Motor neuron (in vitro differentiated cells): ENCODE results near the gene SLC35F4. TPM values are rescaled to one million over a fixed set of nuclear protein-coding genes. Genes with fewer than 3 reads are reported as not detected.
"Not testable (repeated sequence)": the region's sequence is repeated elsewhere in the genome, so short reads cannot be mapped to it uniquely, and the experiment has no call there.

Experiments used
- ATAC-seq, 8 experiments: fragments of 200-7000 bp; cut with Tn5 transposase; replicated peaks in 6 of 8; 2 replicates each; pipeline ENCODE4 v1.8.0; 2021; ENCODE audit warnings: mild to moderate bottlenecking in 8 of 8, moderate library complexity in 8 of 8
- H3K27ac ChIP-seq, 2 donors: fragments of 250-450 bp; sonication (Bioruptor Pico); 2 replicates each; pipeline ENCODE4 v1.9.0; 2021; ENCODE audit warnings: antibody characterized with exemption in 2 of 2, mild to moderate bottlenecking in 2 of 2, moderate library complexity in 1 of 2
- H3K4me1 ChIP-seq, 2 donors: fragments of 250-450 bp; sonication (Bioruptor Pico); replicated peaks in 1 of 2; 2 replicates each; pipeline ENCODE4 v1.6.1; 2021; ENCODE audit warnings: antibody characterized with exemption in 2 of 2, mild to moderate bottlenecking in 2 of 2, moderate library complexity in 1 of 2
- H3K4me3 ChIP-seq, 5 donors: fragments of 250-450 bp; sonication (Bioruptor Pico); 2 replicates each; pipeline ENCODE4 v1.9.0; 2021; ENCODE audit warnings: antibody characterized with exemption in 5 of 5, mild to moderate bottlenecking in 5 of 5, moderate library complexity in 4 of 5
- WGBS, 10 experiments: fragments of 450-650 bp; shearing (Covaris generic); methylation state at CpG; one replicate each; pipeline ENCODE4 v1.0.0; 2022; 5-methylcytosine and 5-hydroxymethylcytosine counted together
- in situ Hi-C, 9 experiments: fragments of 400-800 bp; cut with MboI; loops; one replicate each; pipeline ENCODE4 v1.15.0; 2021; ENCODE audit warnings: low sequenced_read_pairs in 9 of 9, low pct_unique_long_range_greater_than_20kb in 2 of 9; ENCODE audit not compliant: unreplicated experiment in 9 of 9
- total RNA-seq, 8 experiments: library from RNA; unstranded; fragments of 300-600 nt; gene quantifications; 2 replicates each; pipeline versions ENCODE4 v1.2.3 to v1.2.4, GENCODE V29; 2022

SLC35F4 gene
- total RNA-seq, 8 experiments from 2014 or later: 2.0 to 6.9 (median 4.7) TPM; not detected in 3

DNA sequence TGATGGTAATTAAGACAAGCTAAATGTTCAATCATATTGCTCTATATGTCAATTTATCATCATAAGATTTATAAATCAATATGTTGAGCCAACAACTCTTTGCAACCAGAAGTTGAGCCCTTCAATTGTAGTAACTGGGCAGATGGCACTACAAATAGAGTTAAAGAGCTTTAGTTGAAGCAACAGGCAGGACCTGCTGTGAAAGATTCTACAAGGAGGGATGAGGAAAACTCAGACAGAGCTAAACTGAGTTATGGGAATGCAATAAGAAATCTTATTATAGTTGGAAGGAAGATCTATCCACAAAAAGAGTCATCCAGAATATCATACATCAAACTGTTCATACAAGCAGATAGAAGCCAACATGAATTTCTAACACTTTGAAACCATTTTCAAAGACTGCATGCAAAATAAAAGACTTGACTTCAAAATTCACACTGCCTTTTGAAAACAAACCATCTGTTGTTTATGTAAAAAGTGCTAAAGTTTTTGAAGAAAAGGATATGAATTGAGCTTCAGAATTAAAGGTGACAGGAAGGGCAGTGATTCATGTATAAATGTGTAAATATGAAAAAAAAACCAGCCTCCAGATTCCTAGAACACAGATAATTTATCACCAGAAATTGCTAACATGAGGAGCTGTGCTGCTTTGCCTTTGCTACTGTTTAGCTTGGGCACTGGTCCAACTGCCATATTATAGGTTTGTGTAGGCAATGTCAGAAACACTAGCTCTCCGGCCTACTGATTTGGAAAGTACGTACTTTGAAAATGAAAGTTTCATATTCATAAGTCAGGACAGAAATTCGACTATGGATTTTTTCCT is 133.2 kb downstream of the SLC35F4 start:
- in situ Hi-C loops: no loop called here
- 0 to 100% (median 51%) methylated on average over 1 to 3 of the region's 3 CpGs; no CpG with 5 or more reads in 1 of the 10 experiments for WGBS, 10 experiments
- H3K4me1 ChIP-seq: peaks cover 0 to 2% of the 10 kb centered on the region in 2 donors
- ATAC-seq: peak in 2 of 8 experiments; percentile 35 to 61
- H3K27ac ChIP-seq: no peak overlapping the region
- no peak overlapping the region for H3K4me3 ChIP-seq

DNA sequence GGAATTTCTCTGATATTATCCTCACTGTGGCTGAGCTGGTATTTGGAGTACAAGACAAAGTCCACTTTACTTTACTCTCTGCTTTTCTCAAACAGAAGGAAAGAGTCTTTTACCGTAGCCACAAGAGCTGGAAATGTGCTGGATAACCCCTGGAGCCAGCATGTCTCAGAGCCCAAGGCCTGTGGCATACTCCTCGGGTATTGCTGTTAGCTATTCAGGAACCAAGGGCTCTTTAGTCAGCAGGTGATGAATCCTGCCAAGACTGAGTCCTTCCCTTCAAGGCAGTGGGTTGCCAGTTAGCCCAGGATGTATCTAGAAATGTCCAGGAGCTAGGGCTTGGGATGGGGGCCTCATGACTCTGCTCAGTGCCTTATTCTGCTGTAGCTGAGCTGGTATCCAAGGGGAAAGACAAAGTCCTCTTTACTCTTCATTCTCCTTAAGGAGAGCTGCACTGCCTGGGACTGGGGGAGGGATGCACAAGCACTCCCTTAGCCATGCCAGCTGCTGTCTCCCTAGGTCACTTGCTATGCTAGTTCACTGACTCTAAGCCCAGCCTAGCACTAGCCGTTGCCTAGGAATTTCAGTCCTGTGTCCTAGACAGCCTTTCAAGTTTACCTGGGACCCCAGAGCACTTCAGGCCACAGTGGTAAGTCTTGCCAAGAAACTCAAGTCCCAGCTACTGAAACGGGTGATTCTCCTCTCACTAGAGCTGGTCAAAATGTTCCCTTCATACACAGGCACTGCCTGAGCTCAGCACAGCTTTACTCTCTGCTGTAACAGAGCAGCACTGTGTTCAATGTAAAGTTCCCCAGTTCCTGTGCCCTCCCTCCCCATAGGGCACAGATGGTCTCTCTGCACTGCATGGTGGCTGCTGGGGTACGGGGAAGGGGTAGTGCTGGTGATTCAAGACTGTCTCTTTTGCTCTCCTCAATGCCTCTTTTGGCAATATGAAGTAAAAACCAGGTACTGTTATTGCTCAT is 136.4 kb downstream of the SLC35F4 start:
- no peak overlapping the region for H3K4me3 ChIP-seq
- H3K4me1 ChIP-seq: peaks cover 0 to 2% of the 10 kb centered on the region in 2 donors
- in situ Hi-C loops: no loop called here
- no peak overlapping the region for H3K27ac ChIP-seq
- WGBS, 10 experiments: 0 to 75% (median 60%) methylated on average over 1 to 4 of the region's 5 CpGs; no CpG with 5 or more reads in 1 of the 10 experiments
- peak in 2 of 8 experiments; percentile 18 to 71 for ATAC-seq

DNA sequence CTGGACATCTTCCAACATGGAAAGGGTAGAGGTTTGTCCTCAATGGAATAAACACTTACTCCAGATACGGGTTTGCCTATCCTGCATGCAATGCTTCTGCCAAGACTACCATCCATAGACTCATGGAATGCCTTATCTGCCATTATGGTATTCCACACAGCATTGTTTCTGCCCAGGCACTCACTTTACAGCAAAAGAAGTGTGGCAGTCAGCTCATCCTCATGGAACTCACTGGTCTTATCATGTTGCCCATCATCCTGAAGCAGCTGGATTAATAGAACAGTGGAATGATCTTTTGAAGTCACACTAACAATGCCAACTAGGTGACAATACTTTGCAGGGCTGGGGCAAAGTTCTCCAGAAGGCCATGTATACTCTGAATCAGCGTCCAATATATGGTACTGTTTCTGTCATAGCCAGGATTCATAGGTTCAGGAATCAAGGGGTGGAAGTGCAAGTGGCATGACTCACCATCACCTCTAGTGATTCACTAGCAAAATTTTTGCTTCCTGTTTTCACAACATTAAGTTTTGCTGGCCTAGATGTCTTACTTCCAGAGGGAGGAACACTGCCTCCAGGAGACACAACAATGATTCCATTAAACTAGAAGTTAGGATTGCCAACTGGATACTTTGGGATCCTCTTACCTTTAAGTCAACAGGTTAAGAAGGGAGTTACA is 140.4 kb downstream of the SLC35F4 start:
- 15 to 71% (median 58%) methylated on average over 1 to 2 of the region's 2 CpGs; no CpG with 5 or more reads in 6 of the 10 experiments for WGBS, 10 experiments
- in situ Hi-C loops: no loop called here
- Histone ChIP-seq H3K27ac (no peak overlapping the region), H3K4me3 (no peak overlapping the region), H3K4me1 (no peaks in the 10 kb centered on the region)
- no peak for ATAC-seq

DNA sequence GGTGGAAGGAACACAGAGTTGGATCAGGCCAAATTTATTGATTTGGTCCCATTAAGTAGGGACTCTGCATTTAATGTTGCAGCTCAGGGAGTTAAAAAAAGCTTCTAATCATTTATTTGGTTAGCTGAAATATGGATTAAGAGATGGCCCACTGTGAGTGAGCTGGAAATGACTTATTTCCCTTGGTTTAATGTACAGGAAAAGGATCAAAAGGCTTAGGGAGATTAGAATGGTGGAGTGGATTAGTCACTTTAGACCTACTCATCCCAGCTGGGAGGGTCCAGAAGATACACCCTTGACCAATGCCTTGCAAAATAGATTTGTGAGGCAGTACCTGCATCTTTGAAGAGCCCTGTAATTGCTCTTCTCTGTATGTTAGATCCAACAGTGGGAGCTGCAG is 143.8 kb downstream of the SLC35F4 start:
- H3K4me1 ChIP-seq, in situ Hi-C loops, H3K4me3 ChIP-seq, H3K27ac ChIP-seq, ATAC-seq: not testable (repeated sequence)

DNA sequence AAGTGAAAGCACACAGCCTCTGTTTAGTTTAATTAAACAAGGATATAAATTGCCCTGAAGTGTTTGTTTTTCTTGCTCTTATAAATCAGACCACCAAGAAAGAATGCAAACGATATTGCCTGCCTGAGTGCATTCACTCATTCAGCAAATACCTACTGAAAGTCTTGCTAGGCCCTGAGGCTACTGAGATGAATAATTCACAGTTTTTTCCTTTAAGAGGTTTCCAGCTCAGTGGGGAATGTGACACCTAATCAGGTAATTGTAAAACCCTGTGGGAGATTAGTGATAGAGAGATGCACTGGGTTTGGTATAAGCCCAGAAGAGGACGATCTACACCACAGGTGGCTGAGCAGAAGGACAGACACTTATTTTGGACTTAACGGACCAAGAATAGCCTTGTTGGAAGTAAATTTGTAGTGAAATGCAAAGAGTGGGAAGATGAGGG is 151.4 kb downstream of the SLC35F4 start:
- Histone ChIP-seq H3K27ac (no peak overlapping the region), H3K4me1 (no peaks in the 10 kb centered on the region), H3K4me3 (no peak overlapping the region)
- 0 to 100% (median 26%) methylated on average over 1 to 3 of the region's 3 CpGs; no CpG with 5 or more reads in 2 of the 10 experiments for WGBS, 10 experiments
- ATAC-seq: peak in 2 of 8 experiments; percentile 27 to 86
- in situ Hi-C loops: no loop called here

DNA sequence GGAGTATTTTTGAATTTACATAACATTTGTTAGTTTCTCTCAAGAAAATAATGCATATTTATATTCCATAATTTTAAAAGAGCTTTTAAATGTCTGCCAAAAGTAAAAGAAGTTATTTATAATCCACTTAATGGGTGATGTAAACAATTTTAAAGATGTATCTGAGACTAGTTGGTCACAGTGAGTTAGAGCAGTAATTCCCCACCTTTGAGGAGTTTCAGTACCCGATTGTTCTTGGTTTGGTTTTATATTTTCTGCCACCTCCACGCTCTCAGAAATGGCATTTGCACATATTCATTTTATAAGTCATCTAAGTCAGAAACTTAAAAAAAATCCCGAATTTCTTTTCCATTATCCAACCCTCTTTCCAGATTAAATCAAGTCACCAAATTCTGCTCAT is 153.2 kb downstream of the SLC35F4 start:
- in situ Hi-C loops: no loop called here
- Histone ChIP-seq H3K4me1 (no peaks in the 10 kb centered on the region), H3K4me3 (no peak overlapping the region), H3K27ac (no peak overlapping the region)
- WGBS, 10 experiments: 0 to 88% (median 58%) methylated on average over 1 to 3 of the region's 3 CpGs
- ATAC-seq: no peak

DNA sequence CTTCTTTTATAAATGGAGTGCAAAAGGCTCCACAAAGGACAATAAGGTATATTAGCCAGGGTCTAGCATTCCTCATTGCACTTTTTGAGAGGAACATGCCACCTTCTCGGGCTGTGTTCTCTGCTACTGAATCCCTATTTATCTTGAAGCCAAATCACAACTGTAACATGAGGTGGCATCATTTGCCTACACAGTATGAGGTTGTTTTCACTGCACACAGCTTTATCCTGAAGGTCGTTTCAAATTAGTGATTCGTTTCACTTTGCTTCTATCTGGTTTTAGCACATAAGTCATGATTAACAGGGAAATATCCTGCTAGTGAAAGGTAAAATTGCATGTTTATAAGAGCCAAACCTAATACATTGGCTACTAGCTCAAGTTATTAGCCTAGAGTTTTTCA is 153.8 kb downstream of the SLC35F4 start:
- in situ Hi-C loops: no loop called here
- Histone ChIP-seq H3K4me3 (no peak overlapping the region), H3K27ac (no peak overlapping the region), H3K4me1 (no peaks in the 10 kb centered on the region)
- ATAC-seq: peak in 2 of 8 experiments; percentile 20 to 45
- WGBS, 10 experiments: 0 to 70% (median 52%) methylated on average over 1 to 3 of the region's 3 CpGs; no CpG with 5 or more reads in 1 of the 10 experiments

DNA sequence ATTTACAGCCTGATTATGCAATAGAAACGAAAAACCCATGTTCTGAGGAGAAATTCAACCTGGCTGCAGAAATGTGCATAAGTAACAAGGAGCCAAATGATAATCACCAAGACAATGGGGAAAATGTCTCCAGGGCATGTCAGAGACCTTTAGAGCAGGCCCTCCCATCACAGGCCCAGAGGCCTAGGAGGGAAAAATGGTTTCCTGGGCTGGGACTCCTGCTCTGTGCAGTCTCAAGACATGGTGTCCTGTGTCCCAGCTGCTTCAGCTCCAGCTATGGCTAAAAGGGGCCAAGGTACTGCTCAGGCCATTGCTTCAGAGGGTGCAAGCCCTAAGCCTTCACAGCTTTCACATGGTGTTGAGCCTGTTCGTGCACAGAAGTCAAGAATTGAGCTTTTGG is 156.0 kb downstream of the SLC35F4 start:
- in situ Hi-C loops: no loop called here

DNA sequence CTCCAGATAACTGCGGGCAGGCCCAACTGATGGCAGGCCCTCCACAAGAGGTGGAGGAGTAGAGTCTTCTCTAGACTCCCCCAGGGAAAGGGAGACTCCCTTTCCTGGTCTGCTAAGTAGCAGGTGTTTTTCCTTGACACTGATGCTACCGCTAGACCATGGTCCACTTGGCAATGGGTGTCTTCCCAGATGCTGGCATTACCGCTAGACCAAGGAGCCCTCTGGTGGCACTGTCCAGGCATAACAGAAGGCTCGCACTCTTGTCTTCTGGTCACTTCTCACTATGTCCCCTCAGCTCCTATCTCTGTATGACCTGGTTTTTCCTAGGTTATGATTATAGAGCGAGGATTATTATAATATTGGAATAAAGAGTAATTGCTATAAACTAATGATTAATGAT is 156.8 kb downstream of the SLC35F4 start:
- ATAC-seq, H3K27ac ChIP-seq, H3K4me1 ChIP-seq, H3K4me3 ChIP-seq, in situ Hi-C loops: not testable (repeated sequence)
- 71 to 100% (median 88%) methylated on average over 1 to 3 of the region's 5 CpGs; no CpG with 5 or more reads in 7 of the 10 experiments for WGBS, 10 experiments

More for the DNA sequence above, 156.0 kb downstream of the SLC35F4 start:
- no peak for ATAC-seq
- H3K4me1 ChIP-seq: no peaks in the 10 kb centered on the region
- 0 to 100% (median 77%) methylated on average over 1 to 2 of the region's 2 CpGs; no CpG with 5 or more reads in 4 of the 10 experiments for WGBS, 10 experiments
- H3K4me3 ChIP-seq: no peak overlapping the region
- no peak overlapping the region for H3K27ac ChIP-seq

DNA sequence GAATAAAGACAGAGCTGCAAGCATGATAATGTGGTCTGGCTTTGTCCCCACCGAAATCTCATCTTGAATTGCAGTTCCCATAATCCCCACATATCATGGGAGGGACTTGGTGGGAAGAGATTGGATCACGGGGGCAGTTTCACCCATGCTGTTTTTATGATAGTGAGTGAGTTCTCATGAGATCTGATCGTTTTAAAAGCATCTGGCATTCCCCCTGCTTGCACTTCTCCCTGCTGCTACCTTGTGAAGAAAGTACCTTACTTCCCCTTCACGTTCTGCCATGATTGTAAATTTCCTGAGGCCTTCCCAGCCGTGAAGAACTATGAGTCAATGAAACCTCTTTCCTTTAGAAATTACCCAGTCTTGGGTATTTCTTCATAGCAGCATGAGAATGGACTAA is 158.7 kb downstream of the SLC35F4 start:
- H3K4me3 ChIP-seq: no peak overlapping the region
- no peak overlapping the region for H3K27ac ChIP-seq
- 8 to 86% (median 45%) methylated on average over 1 to 5 of the region's 5 CpGs; no CpG with 5 or more reads in 2 of the 10 experiments for WGBS, 10 experiments
- no peak for ATAC-seq
- peaks cover 0 to 2% of the 10 kb centered on the region in 2 donors for H3K4me1 ChIP-seq
- in situ Hi-C loops: no loop called here

DNA sequence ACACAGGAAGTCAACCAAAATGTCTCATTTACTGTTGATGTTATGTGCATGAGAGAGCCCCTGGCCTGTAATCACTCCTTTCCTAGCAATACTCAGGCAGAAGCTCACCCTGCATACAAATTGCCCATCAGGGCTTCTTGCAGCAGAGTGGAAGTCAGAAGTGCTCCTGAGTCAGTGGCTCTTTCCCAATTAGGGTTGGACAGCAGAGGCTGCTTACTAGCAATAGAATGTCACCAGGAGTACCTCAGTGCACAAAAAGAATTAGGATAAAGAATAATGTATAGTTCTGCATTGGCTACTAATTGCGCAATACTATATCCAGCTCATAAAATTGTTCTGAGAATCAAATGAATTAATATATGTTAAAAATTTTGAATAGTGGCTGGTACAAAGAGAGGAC is 161.1 kb downstream of the SLC35F4 start:
- Histone ChIP-seq H3K4me1 (peaks cover 0 to 2% of the 10 kb centered on the region in 2 donors), H3K27ac (no peak overlapping the region), H3K4me3 (no peak overlapping the region)
- peak in 2 of 8 experiments; percentile 76 for ATAC-seq
- in situ Hi-C loops: no loop called here
- WGBS, 10 experiments: 80 to 100% (median 100%) methylated on average over 1 of the region's 1 CpG; no CpG with 5 or more reads in 1 of the 10 experiments

DNA sequence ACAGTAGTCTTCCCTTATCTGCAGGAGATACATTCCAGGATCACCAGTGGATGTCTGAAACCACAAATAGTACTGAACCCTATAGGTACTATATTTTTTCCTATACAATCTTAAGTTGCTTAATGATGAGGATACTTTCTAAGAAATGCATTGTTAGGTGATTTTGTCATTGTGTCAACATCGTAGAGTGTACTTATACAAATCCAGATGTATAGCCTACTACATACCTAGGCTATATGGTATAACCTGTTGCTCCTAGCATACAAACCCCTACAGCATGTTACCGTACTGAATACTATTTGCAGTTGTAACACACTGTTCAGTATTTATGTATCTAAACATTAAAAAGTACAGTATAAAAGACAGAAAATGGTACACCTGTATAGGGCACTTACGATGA is 165.9 kb downstream of the SLC35F4 start:
- ATAC-seq: no peak
- in situ Hi-C loops: loop anchor here in 1 of 9 experiments (10.0 to 25.0 kb wide), 2 partner anchors 175 to 362 kb away; no protein-coding TSS in a partner anchor
- H3K4me3 ChIP-seq: no peak overlapping the region
- peaks cover 0 to 2% of the 10 kb centered on the region in 2 donors for H3K4me1 ChIP-seq
- 17 to 92% (median 68%) methylated on average over 1 to 3 of the region's 3 CpGs for WGBS, 10 experiments
- H3K27ac ChIP-seq: no peak overlapping the region
